ENCODE measurements around the gene TBX10. TPM values are rescaled to one million over a fixed set of nuclear protein-coding genes. Genes with fewer than 3 reads are reported as not detected.

The TBX10 gene
- total RNA-seq, 1 experiment from 2014 or later = not detected

Small RNAs within 50 kb of the gene (small RNA-seq; reads per million reads assigned to genes)
- gene AP003385.3 (0 to 0.02 reads per million in 2 experiments), gene RPL37P2 (0 to 1.8 reads per million in 2 experiments)

Other genes starting within 250 kb of the TBX10 start
- gene RAD9A, start 247.8 kb downstream of the TBX10 start, total RNA-seq (2014; rRNA removed; shearing (Covaris generic)) = 6.6 and 8.1 TPM in 2 replicates
- gene PPP1CA, start 237.9 kb downstream of the TBX10 start, total RNA-seq (2014; rRNA removed; shearing (Covaris generic)) = 173 and 193 TPM in 2 replicates
- gene TBC1D10C, start 235.7 kb downstream of the TBX10 start, total RNA-seq (2014; rRNA removed; shearing (Covaris generic)) = not detected in 2 replicates
- gene CARNS1, start 224.1 kb downstream of the TBX10 start, total RNA-seq (2014; rRNA removed; shearing (Covaris generic)) = not detected in 2 replicates
- gene RPS6KB2, start 211.3 kb downstream of the TBX10 start, total RNA-seq (2014; rRNA removed; shearing (Covaris generic)) = 16.9 and 17.9 TPM in 2 replicates
- gene PTPRCAP, start 202.1 kb downstream of the TBX10 start, total RNA-seq (2014; rRNA removed; shearing (Covaris generic)) = 0.16 and 0.79 TPM in 2 replicates
- gene CORO1B, start 196.3 kb downstream of the TBX10 start, total RNA-seq (2014; rRNA removed; shearing (Covaris generic)) = 94.1 and 108 TPM in 2 replicates
- gene GPR152, start 187.0 kb downstream of the TBX10 start, total RNA-seq (2014; rRNA removed; shearing (Covaris generic)) = not detected in 2 replicates
- 0.18 TPM in 1 of 2 replicates, not detected in the other for gene CABP4, start 184.4 kb downstream of the TBX10 start, total RNA-seq (2014; rRNA removed; shearing (Covaris generic))
- gene TMEM134, start 170.5 kb downstream of the TBX10 start, total RNA-seq (2014; rRNA removed; shearing (Covaris generic)) = 12.2 and 14.8 TPM in 2 replicates
- 42.5 and 48.0 TPM in 2 replicates for gene AIP, start 156.7 kb downstream of the TBX10 start, total RNA-seq (2014; rRNA removed; shearing (Covaris generic))
- 9.3 and 10.8 TPM in 2 replicates for gene PITPNM1, start 134.4 kb downstream of the TBX10 start, total RNA-seq (2014; rRNA removed; shearing (Covaris generic))
- gene CDK2AP2, start 131.6 kb downstream of the TBX10 start, total RNA-seq (2014; rRNA removed; shearing (Covaris generic)) = 13.4 and 13.9 TPM in 2 replicates
- not detected in 2 replicates for gene CABP2, start 116.3 kb downstream of the TBX10 start, total RNA-seq (2014; rRNA removed; shearing (Covaris generic))
- 722 and 833 TPM in 2 replicates for gene GSTP1, start 56.0 kb downstream of the TBX10 start, total RNA-seq (2014; rRNA removed; shearing (Covaris generic))
- gene NDUFV1, start 32.8 kb downstream of the TBX10 start, total RNA-seq (2014; rRNA removed; shearing (Covaris generic)) = 159 and 175 TPM in 2 replicates
- 4.5 and 7.8 TPM in 2 replicates for gene NUDT8, start 9.8 kb downstream of the TBX10 start, total RNA-seq (2014; rRNA removed; shearing (Covaris generic))
- gene ACY3, start 11.0 kb upstream of the TBX10 start, total RNA-seq (2014; rRNA removed; shearing (Covaris generic)) = not detected in 2 replicates
- gene ALDH3B2, start 34.9 kb upstream of the TBX10 start, total RNA-seq (2014; rRNA removed; shearing (Covaris generic)) = 0.72 and 1.4 TPM in 2 replicates